Pancreas (tissue), 10 donors: ENCODE results near the gene ZFAND3. TPM values are rescaled to one million over a fixed set of nuclear protein-coding genes. Genes with fewer than 3 reads are reported as not detected.
A peak's percentile ranks its signal among the peaks of the same experiment; 100 is the strongest.

Experiments
- ATAC-seq, 4 donors: fragments of 200-7000 bp; cut with Tn5 transposase; one replicate each; pipeline versions ENCODE4 v1.8.0 to v1.9.1; 2020; ENCODE audit warnings: mild to moderate bottlenecking in 4 of 4, moderate library complexity in 4 of 4
- DNase-seq, 6 donors: peaks; one replicate each; pipeline ENCODE4 v3.0.0-alpha.2; 2020
- FAIRE-seq: peaks from 2 replicates; lab custom pipeline; 2012; peaks lifted over from hg19 to GRCh38; lab: Jason Lieb, UNC
- H3K27ac ChIP-seq, 4 donors: fragments of 200-600 bp; sonication (generic); 1 replicate in 3 of 4; 2 replicates in 1 of 4; pipeline versions ENCODE4 v1.5.0 to v1.8.0; 2020
- H3K27me3 ChIP-seq, 4 donors: fragments of 200-600 bp; one replicate each; pipeline ENCODE4 v1.8.0; 2021
- H3K36me3 ChIP-seq, 3 donors: fragments of 200-600 bp; sonication (generic) in 1 of 3; one replicate each; pipeline versions ENCODE4 v1.5.0 to v1.8.0; 2020 to 2021
- H3K4me1 ChIP-seq, 3 donors: fragments of 200-600 bp; one replicate each; pipeline ENCODE4 v1.8.0; 2021
- H3K4me3 ChIP-seq, 4 donors: fragments of 200-600 bp; sonication (generic) in 2 of 4; one replicate each; pipeline versions ENCODE4 v1.5.0 to v1.8.0; 2020 to 2021
- H3K9me3 ChIP-seq, 4 donors: fragments of 200-600 bp; one replicate each; pipeline ENCODE4 v1.8.0; 2021
- CTCF ChIP-seq, 4 donors: fragments of 200-600 bp; sonication (generic) in 3 of 4; IDR thresholded peaks; one replicate each; pipeline versions ENCODE4 v1.5.0 to v1.8.0; 2021; ENCODE audit warnings: antibody characterized with exemption in 4 of 4
- WGBS, 2 donors: extraction: QIAGEN DNeasy Blood & Tissue Kit; methylation state at CpG; one replicate each; pipeline ENCODE4 v1.1.7; 2013; 5-methylcytosine and 5-hydroxymethylcytosine counted together
- intact Hi-C, 3 donors: fragments of 100-400 bp; cut with DNase I; formaldehyde crosslinking; loops; one replicate each; pipeline versions ENCODE4 v1.11.1 to v1.14.2; 2022
- polyA plus RNA-seq, 2 donors: library from polyadenylated mRNA; stranded (reverse); fragments of 200-250 nt; gene quantifications; one replicate each; pipeline ENCODE4 v1.2.3, GENCODE V29; 2013
- total RNA-seq, 6 donors: library from RNA; stranded (reverse); fragmentation: NEBNext Ultra II Directional in 4 of 6; extraction: Animal tissue kit (Norgen Biotek cat#: 25700) in 4 of 6; gene quantifications; one replicate each; pipeline versions ENCODE4 v1.2.1 to v1.2.4, GENCODE V29; 2021 to 2023
- donor health status: healthy with polysubstance abuse.
- donor health status: DM: no; HTN: no; CAD: no; lungs with moderate emphysema.
- donor health status: DM: no; HTN: no; CAD: no.
- donor health status: control.
- donor health status: control.
- donor health status: Bipolar disorder and iron deficiency.
- donor health status: DM: yes; HTN: yes; CAD: no.
- donor health status: DM: no; HTN: no; CAD: no.
- donor health status: DM: no; HTN: no; CAD: no.
- donor health status: DM: yes; HTN: yes; CAD: no.

ZFAND3 gene
- total and polyA plus RNA-seq, 8 donors = 13.1 to 49.8 (median 31.8) TPM

GRCh38 chr6:37979392-37980221, 160.1 kb downstream of the ZFAND3 start:
- Histone ChIP-seq H3K36me3 (no peaks in the 10 kb centered on the region), H3K27me3 (no peaks in the 10 kb centered on the region), H3K4me3 (no peak overlapping the region), H3K9me3 (no peaks in the 10 kb centered on the region), H3K4me1 (peaks cover 3 to 19% (median 19%) of the 10 kb centered on the region in 3 donors), H3K27ac (no peak overlapping the region)
- WGBS, 2 donors = 71 to 75% methylated on average over 5 of the region's 5 CpGs
- FAIRE-seq = no peak
- TF ChIP-seq CTCF (IDR thresholded peaks at IDR 0.05) = no peak
- no peak for DNase-seq
- intact Hi-C loops = no loop called here
- ATAC-seq = no peak

GRCh38 chr6:37980222-37980595, 160.7 kb downstream of the ZFAND3 start:
- Histone ChIP-seq H3K4me1 (peaks cover 3 to 19% (median 19%) of the 10 kb centered on the region in 3 donors), H3K27me3 (no peaks in the 10 kb centered on the region), H3K36me3 (no peaks in the 10 kb centered on the region), H3K9me3 (no peaks in the 10 kb centered on the region), H3K27ac (no peak overlapping the region), H3K4me3 (no peak overlapping the region)
- 79 to 81% methylated on average over 1 of the region's 1 CpG for WGBS, 2 donors
- DNase-seq (no peak), FAIRE-seq (no peak), ATAC-seq (peak in 1 of 4 donors; percentile 31)
- intact Hi-C loops = no loop called here
- no peak for TF ChIP-seq CTCF (IDR thresholded peaks at IDR 0.05)

- no peaks in the 10 kb centered on the region for H3K27me3 ChIP-seq
- H3K4me3 ChIP-seq = no peak overlapping the region
- ATAC-seq = no peak
- WGBS, 2 donors = 61 to 74% methylated on average over 2 of the region's 2 CpGs
- no peak for TF ChIP-seq CTCF (IDR thresholded peaks at IDR 0.05)
- peaks cover 3 to 30% (median 24%) of the 10 kb centered on the region in 3 donors for H3K4me1 ChIP-seq
- no peak for FAIRE-seq
- DNase-seq = no peak
- no peak overlapping the region for H3K27ac ChIP-seq
- intact Hi-C loops = no loop called here
- H3K9me3 ChIP-seq = no peaks in the 10 kb centered on the region
- H3K36me3 ChIP-seq = no peaks in the 10 kb centered on the region
These were observed 162.1 kb downstream of the ZFAND3 start for GRCh38 chr6:37981626-37982025.

- ATAC-seq = no peak
These were observed 162.8 kb downstream of the ZFAND3 start for GRCh38 chr6:37982317-37982716.

More at GRCh38 chr6:37982317-37982716, 162.8 kb downstream of the ZFAND3 start:
- Histone ChIP-seq H3K9me3 (no peaks in the 10 kb centered on the region), H3K27me3 (no peaks in the 10 kb centered on the region), H3K4me3 (no peak overlapping the region), H3K27ac (no peak overlapping the region), H3K4me1 (peaks cover 3 to 31% (median 26%) of the 10 kb centered on the region in 3 donors), H3K36me3 (no peaks in the 10 kb centered on the region)
- WGBS, 2 donors = 91 to 96% methylated on average over 3 of the region's 3 CpGs
- intact Hi-C loops = no loop called here
- no peak for TF ChIP-seq CTCF (IDR thresholded peaks at IDR 0.05)
- no peak for FAIRE-seq
- DNase-seq = no peak
